ENCODE measurements around the gene SLC9A8. TPM values are rescaled to one million over a fixed set of nuclear protein-coding genes. Genes with fewer than 3 reads are reported as not detected.
A peak's percentile ranks its signal among the peaks of the same experiment; 100 is the strongest.

Gene SLC9A8
- total RNA-seq, 1 donor, result 6.9 TPM

- H3K79me2 ChIP-seq (ENCODE audit: insufficient read depth, low read length), result peaks cover 9% of the 10 kb centered on the region
- H3K36me3 ChIP-seq (ENCODE audit: insufficient read depth, low read length), result no peaks in the 10 kb centered on the region
- no peaks in the 10 kb centered on the region for H3K9me3 ChIP-seq (ENCODE audit: low read depth, low read length)
- no peak overlapping the region for H3K4me2 ChIP-seq (ENCODE audit: insufficient read depth, low read length)
- H2AFZ ChIP-seq (ENCODE audit: low read length), result no peak overlapping the region
- no peak for TF ChIP-seq CTCF (IDR thresholded peaks at IDR 0.05; ENCODE audit: extremely low read depth, low read depth, low read length)
- H4K20me1 ChIP-seq (ENCODE audit: insufficient read depth, low read length), result peaks cover 6% of the 10 kb centered on the region
- DNase-seq (ENCODE audit: insufficient read length, low spot score, missing footprints), result no peak
- peaks cover 13% of the 10 kb centered on the region for H3K4me1 ChIP-seq (ENCODE audit: insufficient read depth, low read length)
- H3K27ac ChIP-seq (ENCODE audit: low read depth, low read length), result no peak overlapping the region
- no peak overlapping the region for H3K4me3 ChIP-seq (ENCODE audit: insufficient read depth, low read length)
- H3K27me3 ChIP-seq (ENCODE audit: insufficient read depth, low read length), result no peaks in the 10 kb centered on the region
These were observed 106.8 kb downstream of the SLC9A8 start for GRCh38 chr20:49919461-49919860.

- no peaks in the 10 kb centered on the region for H3K27me3 ChIP-seq (ENCODE audit: insufficient read depth, low read length)
- H4K20me1 ChIP-seq (ENCODE audit: insufficient read depth, low read length), result no peaks in the 10 kb centered on the region
- no peak for DNase-seq (ENCODE audit: insufficient read length, low spot score, missing footprints)
- H3K4me1 ChIP-seq (ENCODE audit: insufficient read depth, low read length), result no peaks in the 10 kb centered on the region
- no peaks in the 10 kb centered on the region for H3K36me3 ChIP-seq (ENCODE audit: insufficient read depth, low read length)
- no peak for TF ChIP-seq CTCF (IDR thresholded peaks at IDR 0.05; ENCODE audit: extremely low read depth, low read depth, low read length)
- no peak overlapping the region for H2AFZ ChIP-seq (ENCODE audit: low read length)
- no peaks in the 10 kb centered on the region for H3K79me2 ChIP-seq (ENCODE audit: insufficient read depth, low read length)
- H3K4me2 ChIP-seq (ENCODE audit: insufficient read depth, low read length), result no peak overlapping the region
- no peak overlapping the region for H3K4me3 ChIP-seq (ENCODE audit: insufficient read depth, low read length)
- H3K27ac ChIP-seq (ENCODE audit: low read depth, low read length), result no peak overlapping the region
- H3K9me3 ChIP-seq (ENCODE audit: low read depth, low read length), result no peaks in the 10 kb centered on the region
These were observed 111.6 kb downstream of the SLC9A8 start for GRCh38 chr20:49924247-49924646.

- no peak for DNase-seq (ENCODE audit: insufficient read length, low spot score, missing footprints)
- Histone ChIP-seq H3K27ac (ENCODE audit: low read depth, low read length) (no peak overlapping the region), H3K79me2 (ENCODE audit: insufficient read depth, low read length) (no peaks in the 10 kb centered on the region), H3K4me1 (ENCODE audit: insufficient read depth, low read length) (no peaks in the 10 kb centered on the region), H3K9me3 (ENCODE audit: low read depth, low read length) (no peaks in the 10 kb centered on the region), H4K20me1 (ENCODE audit: insufficient read depth, low read length) (no peaks in the 10 kb centered on the region), H3K27me3 (ENCODE audit: insufficient read depth, low read length) (no peaks in the 10 kb centered on the region), H3K36me3 (ENCODE audit: insufficient read depth, low read length) (no peaks in the 10 kb centered on the region), H2AFZ (ENCODE audit: low read length) (no peak overlapping the region), H3K4me2 (ENCODE audit: insufficient read depth, low read length) (no peak overlapping the region), H3K4me3 (ENCODE audit: insufficient read depth, low read length) (no peak overlapping the region)
- TF ChIP-seq CTCF (IDR thresholded peaks at IDR 0.05; ENCODE audit: extremely low read depth, low read depth, low read length), result no peak
These were observed 113.3 kb downstream of the SLC9A8 start for GRCh38 chr20:49925901-49926454.

- DNase-seq (ENCODE audit: insufficient read length, low spot score, missing footprints), result peak; percentile 96
- peak overlapping the region; percentile 19 for H3K27ac ChIP-seq (ENCODE audit: low read depth, low read length)
- no peak overlapping the region for H3K4me3 ChIP-seq (ENCODE audit: insufficient read depth, low read length)
- no peaks in the 10 kb centered on the region for H3K36me3 ChIP-seq (ENCODE audit: insufficient read depth, low read length)
- H3K9me3 ChIP-seq (ENCODE audit: low read depth, low read length), result no peaks in the 10 kb centered on the region
- H3K27me3 ChIP-seq (ENCODE audit: insufficient read depth, low read length), result no peaks in the 10 kb centered on the region
- H3K4me2 ChIP-seq (ENCODE audit: insufficient read depth, low read length), result peak overlapping the region; percentile 57
- peak; percentile 99 for TF ChIP-seq CTCF (IDR thresholded peaks at IDR 0.05; ENCODE audit: extremely low read depth, low read depth, low read length)
- no peaks in the 10 kb centered on the region for H4K20me1 ChIP-seq (ENCODE audit: insufficient read depth, low read length)
- H3K79me2 ChIP-seq (ENCODE audit: insufficient read depth, low read length), result no peaks in the 10 kb centered on the region
- H2AFZ ChIP-seq (ENCODE audit: low read length), result peak overlapping the region; percentile 89
- H3K4me1 ChIP-seq (ENCODE audit: insufficient read depth, low read length), result no peaks in the 10 kb centered on the region
These were observed 115.9 kb downstream of the SLC9A8 start for GRCh38 chr20:49928411-49929141.

Data from osteoblast (primary cell).